Endothelial cell of umbilical vein (primary cell): ENCODE data around the gene NFYC. TPM values are rescaled to one million over a fixed set of nuclear protein-coding genes. Genes with fewer than 3 reads are reported as not detected.

Source experiments
- BruUV-seq: library from RNA; stranded (reverse); fragments of 400-500 nt; replicated peaks from 2 replicates; lab custom pipeline; 2021; lab: Mats Ljungman, UMichigan
- CTCF ChIA-PET: fragments of 300-600, 350-600 bp; sonication (Branson Sonifier 250); formaldehyde crosslinking; loops from one replicate; lab custom pipeline; 2021; ENCODE audit warnings: antibody characterized with exemption, inconsistent platforms; lab: Charles Lee
- POLR2A ChIA-PET: fragments of 300-600, 350-600 bp; sonication (Branson Sonifier 250); formaldehyde crosslinking; loops from one replicate; lab custom pipeline; 2021; ENCODE audit warnings: antibody characterized with exemption, inconsistent platforms; lab: Charles Lee
- DNase-seq: peaks from one replicate; pipeline ENCODE4 v3.0.0-alpha.2; 2011; ENCODE audit warnings: low read depth, low spot score
- FAIRE-seq: peaks from 2 replicates; lab custom pipeline; 2011; peaks lifted over from hg19 to GRCh38; lab: Jason Lieb, UNC
- H2AFZ ChIP-seq: 2 replicates; pipeline ENCODE4 v1.6.0; 2012; ENCODE audit warnings: low read depth, low read length, control low read depth, inconsistent platforms
- H3K27ac ChIP-seq: 2 replicates; pipeline ENCODE4 v1.5.1; 2011; ENCODE audit warnings: low read depth, mild to moderate bottlenecking, control low read depth, low read length, moderate library complexity; ENCODE audit not compliant: insufficient read depth
- H3K27me3 ChIP-seq, 2 experiments: 2 replicates each; pipeline versions ENCODE4 v1.6.0 to v1.6.1; 2011; ENCODE audit warnings: low read length in 2 of 2, mixed read lengths in 1 of 2; ENCODE audit not compliant: control insufficient read depth in 2 of 2, insufficient read depth in 2 of 2
- H3K36me3 ChIP-seq, 2 experiments: 2 replicates in 1 of 2; 3 replicates in 1 of 2; pipeline ENCODE4 v1.5.1; 2011; ENCODE audit warnings: low read length in 2 of 2, mild to moderate bottlenecking in 1 of 2, moderate library complexity in 1 of 2; ENCODE audit not compliant: control insufficient read depth in 2 of 2, insufficient read depth in 2 of 2; ENCODE audit errors: extremely low read depth in 1 of 2
- H3K4me1 ChIP-seq: 3 replicates; pipeline ENCODE4 v1.5.1; 2011; ENCODE audit warnings: mild to moderate bottlenecking, low read length; ENCODE audit not compliant: control insufficient read depth, insufficient read depth; ENCODE audit errors: extremely low read depth
- H3K4me2 ChIP-seq: 2 replicates; pipeline ENCODE4 v1.6.1; 2011; ENCODE audit warnings: low read length, control low read depth, mixed read lengths; ENCODE audit not compliant: insufficient read depth
- H3K4me3 ChIP-seq, 3 experiments: fragments of 200-600 bp in 1 of 3; sonication (generic), shearing (Covaris generic) in 1 of 3; replicated peaks in 1 of 3; 2 replicates each; pipeline ENCODE4 v1.5.1; 2011 to 2016; ENCODE audit warnings: control low read depth in 3 of 3, low read length in 3 of 3, mild to moderate bottlenecking in 2 of 3, inconsistent platforms in 1 of 3, low read depth in 1 of 3, moderate library complexity in 1 of 3; ENCODE audit not compliant: insufficient read depth in 1 of 3
- H3K79me2 ChIP-seq: 2 replicates; pipeline ENCODE4 v1.6.0; 2012; ENCODE audit warnings: low read length, inconsistent platforms; ENCODE audit not compliant: control insufficient read depth, insufficient read depth
- H3K9ac ChIP-seq: replicated peaks from 2 replicates; pipeline ENCODE3; 2011; ENCODE audit warnings: low read length, control low read depth; ENCODE audit not compliant: insufficient read depth; ENCODE audit errors: extremely low read depth
- H3K9me1 ChIP-seq: replicated peaks from 3 replicates; pipeline ENCODE4 v1.6.0; 2011; ENCODE audit warnings: mild to moderate bottlenecking, low read length; ENCODE audit not compliant: control insufficient read depth, insufficient read depth; ENCODE audit errors: extremely low read depth
- H3K9me3 ChIP-seq: replicated peaks from 2 replicates; pipeline ENCODE4 v1.5.1; 2012; ENCODE audit warnings: low read length, inconsistent platforms; ENCODE audit not compliant: control insufficient read depth, insufficient read depth
- H4K20me1 ChIP-seq: replicated peaks from 2 replicates; pipeline ENCODE3; 2011; ENCODE audit warnings: mild to moderate bottlenecking, low read length; ENCODE audit not compliant: control insufficient read depth, insufficient read depth; ENCODE audit errors: extremely low read depth
- CTCF ChIP-seq, 2 donors: IDR thresholded peaks; 1 replicate in 1 of 2; 2 replicates in 1 of 2; pipeline ENCODE4 v1.5.1; 2011; ENCODE audit warnings: low read length in 2 of 2, mild to moderate bottlenecking in 2 of 2, moderate library complexity in 2 of 2, control low read depth in 1 of 2, inconsistent platforms in 1 of 2, low read depth in 1 of 2; ENCODE audit not compliant: insufficient read depth in 1 of 2; ENCODE audit errors: extremely low read depth in 1 of 2
- EZH2 ChIP-seq: IDR thresholded peaks from 2 replicates; pipeline ENCODE4 v1.6.1; 2012; ENCODE audit warnings: borderline replicate concordance, low read depth, mild to moderate bottlenecking, moderate library complexity, low read length, inconsistent platforms; ENCODE audit not compliant: severe bottlenecking
- FOS ChIP-seq: IDR thresholded peaks from 2 replicates; pipeline ENCODE4 v1.6.1; 2011; ENCODE audit warnings: mild to moderate bottlenecking, low read length, moderate library complexity, borderline replicate concordance; ENCODE audit not compliant: insufficient read depth
- GATA2 ChIP-seq: IDR thresholded peaks from 2 replicates; pipeline ENCODE4 v1.7.0; 2011; ENCODE audit warnings: low read depth, mild to moderate bottlenecking, moderate library complexity, mixed read lengths, low read length; ENCODE audit not compliant: insufficient read length, insufficient read depth
- JUN ChIP-seq: IDR thresholded peaks from 2 replicates; pipeline ENCODE4 v1.6.1; 2011; ENCODE audit warnings: borderline replicate concordance, low read depth; ENCODE audit not compliant: insufficient read length, insufficient read depth
- MAX ChIP-seq: IDR thresholded peaks from 2 replicates; pipeline ENCODE4 v1.6.1; 2011; ENCODE audit not compliant: insufficient read depth, insufficient read length
- MYC ChIP-seq: IDR thresholded peaks from one replicate; pipeline ENCODE4 v1.6.1; 2011; ENCODE audit warnings: mild to moderate bottlenecking, low read depth, low read length
- POLR2A ChIP-seq: IDR thresholded peaks from 2 replicates; pipeline ENCODE4 v1.6.1; 2012; ENCODE audit warnings: low read depth, mild to moderate bottlenecking, control low read depth, low read length
- POLR2AphosphoS5 ChIP-seq: IDR thresholded peaks from 2 replicates; pipeline ENCODE4 v1.6.1; 2012; ENCODE audit warnings: low read depth, mild to moderate bottlenecking, control low read depth, low read length, moderate library complexity; ENCODE audit not compliant: insufficient read depth
- dilution Hi-C: fragments of 300-500 bp; cut with MboI; formaldehyde crosslinking; loops from one replicate; pipeline ENCODE4 v1.15.0; 2019; ENCODE audit warnings: low sequenced_read_pairs; ENCODE audit not compliant: extremely low pct_ligation_motif_present
- intact Hi-C: fragments of 100-400 bp; cut with micrococcal nuclease; formaldehyde crosslinking; loops from one replicate; pipeline ENCODE4 v1.10.0; 2022
- polyA plus RNA-seq, 4 experiments: library from polyadenylated mRNA; depleted of rRNA in 3 of 4; stranded (reverse) in 3 of 4; unstranded in 1 of 4; fragments of >200 nt; gene quantifications; 2 replicates each; pipeline versions ENCODE4 v1.2.1 to v1.2.3, GENCODE V29; 2011 to 2012; ENCODE audit warnings: missing spikeins in 1 of 4
- total RNA-seq: library from RNA; stranded (reverse); gene quantifications from 2 replicates; pipeline ENCODE4 v1.2.3, GENCODE V29; 2021

The NFYC gene
- total and polyA plus RNA-seq, 2 donors (not counting 3 experiments of a cell fraction or from before 2014, with no cell fraction given), result 51.1 to 81.7 TPM

- ChIA-PET POLR2A (no interaction called here), CTCF (no interaction called here)
- FAIRE-seq (no peak), DNase-seq (no peak)
- H3K4me3 ChIP-seq, result no peak overlapping the region
- no peaks in the 10 kb centered on the region for H3K9me1 ChIP-seq
- H3K4me2 ChIP-seq, result no peak overlapping the region
- no TSS peak for BruUV-seq
- no peak overlapping the region for H3K27ac ChIP-seq
- no peaks in the 10 kb centered on the region for H3K9me3 ChIP-seq
- peaks cover 6 to 24% of the 10 kb centered on the region in 2 experiments for H3K36me3 ChIP-seq
- intact Hi-C loops, result no loop called here
- H4K20me1 ChIP-seq, result no peaks in the 10 kb centered on the region
- TF ChIP-seq MYC (no peak), GATA2 (no peak), EZH2 (no peak), CTCF (IDR thresholded peaks at IDR 0.05; ENCODE audit: extremely low read depth in 1 of 2, insufficient read depth in 1 of 2, low read depth in 1 of 2, low read length in 2 of 2) (no peak), POLR2A (no peak), MAX (no peak), POLR2AphosphoS5 (no peak), JUN (no peak), FOS (no peak)
- H3K9ac ChIP-seq, result no peak overlapping the region
- no peaks in the 10 kb centered on the region for H3K27me3 ChIP-seq
- no peak overlapping the region for H2AFZ ChIP-seq
- H3K79me2 ChIP-seq, result no peaks in the 10 kb centered on the region
- no peaks in the 10 kb centered on the region for H3K4me1 ChIP-seq
- dilution Hi-C loops, result no loop called here
Measured at GRCh38 chr1:40762144-40762923, 70.8 kb downstream of the NFYC start.
